OCI-LY3 (cell line): ENCODE measurements around the gene CTSH.

ENCODE experiments used
- H2AFZ ChIP-seq: fragments of 200-600, 300-600 bp; shearing (Covaris generic); 2 replicates; pipeline ENCODE4 v1.6.0; 2014; ENCODE audit warnings: antibody characterized with exemption, low read depth, low read length
- H3K27ac ChIP-seq: fragments of 200-600, 300-600 bp; sonication (generic); 2 replicates; pipeline ENCODE4 v1.5.1; 2014; ENCODE audit warnings: mild to moderate bottlenecking, low read length, moderate library complexity, mixed read lengths
- H3K27me3 ChIP-seq: fragments of 200-600, 300-600 bp; sonication (generic); 2 replicates; pipeline ENCODE4 v1.6.1; 2014; ENCODE audit warnings: low read depth, low read length, mixed read lengths
- H3K36me3 ChIP-seq: fragments of 200-600, 300-600 bp; sonication (generic); replicated peaks from 2 replicates; pipeline ENCODE3; 2014; ENCODE audit warnings: low read depth, low read length, mixed read lengths
- H3K4me1 ChIP-seq: fragments of 300-600, 200-600 bp; sonication (generic); 2 replicates; pipeline ENCODE4 v1.6.1; 2014; ENCODE audit warnings: low read length, mixed read lengths
- H3K4me2 ChIP-seq: fragments of 200-600, 300-600 bp; sonication (generic); 2 replicates; pipeline ENCODE4 v1.6.1; 2014; ENCODE audit warnings: low read length, mixed read lengths
- H3K4me3 ChIP-seq: fragments of 300-600, 200-600 bp; sonication (generic); 2 replicates; pipeline ENCODE4 v1.5.1; 2014; ENCODE audit warnings: antibody characterized with exemption, mild to moderate bottlenecking, low read length, moderate library complexity
- H3K79me2 ChIP-seq: fragments of 300-600, 200-600 bp; shearing (Covaris generic); 2 replicates; pipeline ENCODE4 v1.6.1; 2014; ENCODE audit warnings: mild to moderate bottlenecking, low read length, mixed read lengths
- H3K9ac ChIP-seq: fragments of 300-600, 200-600 bp; shearing (Covaris generic); 2 replicates; pipeline ENCODE4 v1.6.0; 2014; ENCODE audit warnings: mild to moderate bottlenecking, low read length, moderate library complexity
- H3K9me3 ChIP-seq: fragments of 200-600, 300-600 bp; shearing (Covaris generic); 2 replicates; pipeline ENCODE4 v1.6.1; 2014; ENCODE audit warnings: low read length, mixed read lengths; ENCODE audit not compliant: insufficient read depth
- H4K20me1 ChIP-seq: fragments of 200-600, 300-600 bp; sonication (generic); 2 replicates; pipeline ENCODE4 v1.6.1; 2016; ENCODE audit warnings: low read length, mixed read lengths; ENCODE audit not compliant: insufficient read depth
- EZH2phosphoT487 ChIP-seq: fragments of 200-600 bp; shearing (Covaris generic); IDR thresholded peaks from 2 replicates; pipeline ENCODE4 v1.6.1; 2018; ENCODE audit warnings: antibody characterized with exemption, mixed run types, low read depth
- TF ChIP-seq, protein P1 (sequence below): fragments of 200-600, 300-600 bp; sonication (generic); IDR thresholded peaks from 2 replicates; pipeline ENCODE4 v1.5.1; 2014; ENCODE audit warnings: antibody characterized with exemption, low read length, low read depth

The CTSH gene

DNA sequence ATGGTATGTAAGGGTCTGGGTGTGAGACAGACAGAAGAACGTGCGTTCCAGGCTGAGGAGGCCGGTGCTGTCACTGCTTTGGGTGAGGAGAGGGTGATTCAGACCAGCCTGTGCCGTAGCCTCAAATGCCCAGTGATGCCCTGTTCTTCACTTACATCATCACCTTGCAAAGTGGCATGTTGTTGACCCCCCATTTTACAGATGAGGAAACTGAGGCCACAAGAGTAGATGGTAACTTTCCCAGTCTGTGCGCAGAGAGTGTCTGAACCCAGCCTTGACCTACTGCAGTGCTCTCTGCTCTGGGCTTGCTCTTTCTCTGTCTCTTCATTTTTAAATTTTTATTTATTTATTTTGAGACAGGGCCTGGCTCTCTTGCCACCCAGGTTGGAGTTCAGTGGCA is 1.6 kb upstream of the CTSH start:
- Histone ChIP-seq H3K4me1 (peaks cover 19% of the 10 kb centered on the region), H3K36me3 (peaks cover 26% of the 10 kb centered on the region), H3K79me2 (peaks cover 34% of the 10 kb centered on the region), H2AFZ (no peak overlapping the region), H3K9ac (no peak overlapping the region), H4K20me1 (no peaks in the 10 kb centered on the region), H3K27me3 (no peaks in the 10 kb centered on the region), H3K27ac (no peak overlapping the region), H3K9me3 (no peaks in the 10 kb centered on the region), H3K4me3 (no peak overlapping the region), H3K4me2 (no peak overlapping the region)
- no peak for TF ChIP-seq EZH2phosphoT487
- TF ChIP-seq, protein P1, sequence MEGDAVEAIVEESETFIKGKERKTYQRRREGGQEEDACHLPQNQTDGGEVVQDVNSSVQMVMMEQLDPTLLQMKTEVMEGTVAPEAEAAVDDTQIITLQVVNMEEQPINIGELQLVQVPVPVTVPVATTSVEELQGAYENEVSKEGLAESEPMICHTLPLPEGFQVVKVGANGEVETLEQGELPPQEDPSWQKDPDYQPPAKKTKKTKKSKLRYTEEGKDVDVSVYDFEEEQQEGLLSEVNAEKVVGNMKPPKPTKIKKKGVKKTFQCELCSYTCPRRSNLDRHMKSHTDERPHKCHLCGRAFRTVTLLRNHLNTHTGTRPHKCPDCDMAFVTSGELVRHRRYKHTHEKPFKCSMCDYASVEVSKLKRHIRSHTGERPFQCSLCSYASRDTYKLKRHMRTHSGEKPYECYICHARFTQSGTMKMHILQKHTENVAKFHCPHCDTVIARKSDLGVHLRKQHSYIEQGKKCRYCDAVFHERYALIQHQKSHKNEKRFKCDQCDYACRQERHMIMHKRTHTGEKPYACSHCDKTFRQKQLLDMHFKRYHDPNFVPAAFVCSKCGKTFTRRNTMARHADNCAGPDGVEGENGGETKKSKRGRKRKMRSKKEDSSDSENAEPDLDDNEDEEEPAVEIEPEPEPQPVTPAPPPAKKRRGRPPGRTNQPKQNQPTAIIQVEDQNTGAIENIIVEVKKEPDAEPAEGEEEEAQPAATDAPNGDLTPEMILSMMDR: no peak

- TF ChIP-seq, protein P1: no peak
- TF ChIP-seq EZH2phosphoT487: no peak
- peaks cover 33% of the 10 kb centered on the region for H3K4me1 ChIP-seq
- peak overlapping the region; percentile 87 for H3K4me2 ChIP-seq
- H2AFZ ChIP-seq: no peak overlapping the region
- peaks cover 32% of the 10 kb centered on the region for H3K36me3 ChIP-seq
- H3K9ac ChIP-seq: peak overlapping the region; percentile 99
- H4K20me1 ChIP-seq: no peaks in the 10 kb centered on the region
- H3K9me3 ChIP-seq: no peaks in the 10 kb centered on the region
- H3K27me3 ChIP-seq: no peaks in the 10 kb centered on the region
- peak overlapping the region; percentile 91 for H3K4me3 ChIP-seq
- peaks cover 48% of the 10 kb centered on the region for H3K79me2 ChIP-seq
- H3K27ac ChIP-seq: peak overlapping the region; percentile 94
These were observed 632 bp downstream of the CTSH start for GRCh38 chr15:78944202-78944625.

DNA sequence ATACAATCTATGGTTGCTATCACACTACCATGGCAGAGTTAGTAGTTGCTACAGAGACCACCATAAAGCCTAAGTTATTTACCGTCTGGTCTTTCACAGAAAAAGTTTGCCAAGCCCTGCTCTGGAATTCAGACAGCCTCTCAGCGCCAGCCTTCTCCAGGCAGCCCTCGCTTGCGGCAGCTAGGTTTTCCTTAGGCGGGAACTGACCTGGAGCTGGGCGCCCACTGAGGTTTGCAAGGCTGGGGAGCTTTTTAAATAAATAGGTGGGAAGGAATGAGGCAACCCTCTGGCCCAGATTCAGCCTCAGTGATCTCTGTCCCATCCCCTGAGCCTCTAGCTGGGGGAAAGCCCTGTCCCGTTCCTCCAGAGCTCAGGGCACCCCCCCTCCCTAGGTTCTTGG is 1.2 kb downstream of the CTSH start:
- peaks cover 33% of the 10 kb centered on the region for H3K36me3 ChIP-seq
- H3K4me1 ChIP-seq: peaks cover 35% of the 10 kb centered on the region
- no peaks in the 10 kb centered on the region for H3K27me3 ChIP-seq
- peak overlapping the region; percentile 94 for H3K27ac ChIP-seq
- peak overlapping the region; percentile 87 for H3K4me2 ChIP-seq
- no peaks in the 10 kb centered on the region for H4K20me1 ChIP-seq
- H3K79me2 ChIP-seq: peaks cover 48% of the 10 kb centered on the region
- H2AFZ ChIP-seq: no peak overlapping the region
- peak overlapping the region; percentile 99 for H3K9ac ChIP-seq
- peak overlapping the region; percentile 91 for H3K4me3 ChIP-seq
- H3K9me3 ChIP-seq: no peaks in the 10 kb centered on the region
- TF ChIP-seq, protein P1: no peak
- TF ChIP-seq EZH2phosphoT487: no peak

DNA sequence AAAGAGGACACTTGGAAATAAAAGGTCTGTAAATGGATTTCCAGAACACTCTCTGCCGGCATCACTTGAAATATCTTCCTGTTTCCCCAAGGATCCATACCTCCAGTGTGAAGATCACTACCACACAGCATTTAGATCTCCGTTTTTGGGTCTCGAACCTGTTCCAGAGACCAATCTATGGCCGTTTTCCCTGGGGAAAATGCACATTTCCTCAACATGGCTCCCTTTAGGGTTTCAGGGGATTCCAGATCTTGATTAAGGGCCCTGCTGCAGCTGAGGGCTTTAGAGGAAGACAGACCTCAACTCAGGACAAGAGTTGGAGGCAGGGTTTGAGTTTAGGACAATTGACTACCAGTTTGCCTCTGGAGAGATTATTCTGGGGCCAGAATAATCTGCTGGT is 2.1 kb downstream of the CTSH start:
- Histone ChIP-seq H3K36me3 (peaks cover 40% of the 10 kb centered on the region), H2AFZ (no peak overlapping the region), H3K27me3 (no peaks in the 10 kb centered on the region), H3K4me1 (peaks cover 45% of the 10 kb centered on the region), H4K20me1 (no peaks in the 10 kb centered on the region), H3K4me2 (peak overlapping the region; percentile 87), H3K79me2 (peaks cover 58% of the 10 kb centered on the region), H3K4me3 (peak overlapping the region; percentile 91), H3K9ac (peak overlapping the region; percentile 99), H3K9me3 (no peaks in the 10 kb centered on the region), H3K27ac (peak overlapping the region; percentile 94)
- TF ChIP-seq, protein P1: no peak
- TF ChIP-seq EZH2phosphoT487: no peak
